GM12872 (cell line): ENCODE results near the gene TMPRSS4.

Source experiments
- CTCF ChIP-seq: IDR thresholded peaks from 3 replicates; pipeline ENCODE4 v1.5.1; 2011; ENCODE audit warnings: low read depth, mild to moderate bottlenecking, low read length, moderate library complexity; ENCODE audit not compliant: insufficient read depth

TMPRSS4 gene

GRCh38 chr11:118112711-118113430 lies 36.0 kb downstream of the TMPRSS4 start:
- no peak for TF ChIP-seq CTCF

GRCh38 chr11:118114266-118114665 lies 37.4 kb downstream of the TMPRSS4 start:
- peak; percentile 20; the same call in 1 of the 3 replicates for TF ChIP-seq CTCF

- no peak for TF ChIP-seq CTCF
Measured at GRCh38 chr11:118115048-118115447, 38.2 kb downstream of the TMPRSS4 start.

- TF ChIP-seq CTCF = no peak
Measured at GRCh38 chr11:118117790-118118601, 41.1 kb downstream of the TMPRSS4 start.

GRCh38 chr11:118120793-118121192 lies 43.9 kb downstream of the TMPRSS4 start:
- no peak for TF ChIP-seq CTCF

GRCh38 chr11:118124929-118125535 lies 48.2 kb downstream of the TMPRSS4 start:
- no peak for TF ChIP-seq CTCF
